Ureter (tissue), 1 donor: ENCODE measurements around the gene IL1R1. TPM values are rescaled to one million over a fixed set of nuclear protein-coding genes. Genes with fewer than 3 reads are reported as not detected.
"Not testable (repeated sequence)": the region's sequence is repeated elsewhere in the genome, so short reads cannot be mapped to it uniquely, and the experiment has no call there.

ENCODE experiments used
- DNase-seq: peaks from one replicate; pipeline ENCODE4 v3.0.0-alpha.2; 2020; ENCODE audit warnings: low spot score
- total RNA-seq: library from RNA; stranded (reverse); gene quantifications from one replicate; pipeline ENCODE4 v1.2.4, GENCODE V29; 2023
- donor health status: DM: yes; HTN: yes; CAD: no.

The IL1R1 gene
- 93.3 TPM for total RNA-seq

- DNase-seq: peak; percentile 82
These were observed at the start of gene IL1R1 for GRCh38 chr2:102141970-102142828. IL1R1 (plus strand) TSS chr2:102142746; CDS start chr2:102157725, 14,979 bp downstream.

- DNase-seq: no peak
These were observed 48.9 kb upstream of the IL1R1 start for GRCh38 chr2:102093662-102094061.

GRCh38 chr2:102094917-102095316 is 47.6 kb upstream of the IL1R1 start:
- no peak for DNase-seq

- no peak for DNase-seq
These were observed 46.4 kb upstream of the IL1R1 start for GRCh38 chr2:102096103-102096502.

- DNase-seq: no peak
These were observed 43.8 kb upstream of the IL1R1 start for GRCh38 chr2:102098756-102099155.

- no peak for DNase-seq
These were observed 42.8 kb upstream of the IL1R1 start for GRCh38 chr2:102099536-102100298.

GRCh38 chr2:102100371-102101096 is 42.0 kb upstream of the IL1R1 start:
- DNase-seq: no peak

GRCh38 chr2:102101097-102101848 is 41.3 kb upstream of the IL1R1 start:
- no peak for DNase-seq

- DNase-seq: no peak
These were observed 40.5 kb upstream of the IL1R1 start for GRCh38 chr2:102101849-102102635.

GRCh38 chr2:102102636-102102948 is 40.0 kb upstream of the IL1R1 start:
- DNase-seq: not testable (repeated sequence)

- DNase-seq: no peak
These were observed 39.3 kb upstream of the IL1R1 start for GRCh38 chr2:102103284-102103683.

GRCh38 chr2:102103992-102104871 is 38.3 kb upstream of the IL1R1 start:
- DNase-seq: peak; percentile 59

- no peak for DNase-seq
These were observed 36.4 kb upstream of the IL1R1 start for GRCh38 chr2:102106133-102106556.

GRCh38 chr2:102106813-102107740 is 35.5 kb upstream of the IL1R1 start:
- DNase-seq: not testable (repeated sequence)

GRCh38 chr2:102107741-102108070 is 34.8 kb upstream of the IL1R1 start:
- no peak for DNase-seq

- DNase-seq: no peak
These were observed 33.5 kb upstream of the IL1R1 start for GRCh38 chr2:102109016-102109415.

- DNase-seq: no peak
These were observed 32.4 kb upstream of the IL1R1 start for GRCh38 chr2:102110171-102110570.

- DNase-seq: no peak
These were observed 31.8 kb upstream of the IL1R1 start for GRCh38 chr2:102110596-102111334.
